GM23338 (cell line): ENCODE results near the gene PTGDR2. TPM values are rescaled to one million over a fixed set of nuclear protein-coding genes. Genes with fewer than 3 reads are reported as not detected.

Source experiments
- ATAC-seq: fragments of 200-7000 bp; cut with Tn5 transposase; 3 replicates; pipeline ENCODE4 v1.9.1; 2020
- DNase-seq: peaks from one replicate; pipeline ENCODE4 v3.0.0-alpha.2; 2015; ENCODE audit warnings: low spot score
- H2AFZ ChIP-seq: fragments of 200-600 bp; sonication (generic); 2 replicates; pipeline ENCODE4 v1.8.0; 2016; ENCODE audit warnings: antibody characterized with exemption, mild to moderate bottlenecking, moderate library complexity
- H3F3A ChIP-seq: fragments of 200-600 bp; sonication (generic); replicated peaks from 2 replicates; pipeline ENCODE4 v1.8.0; 2017; ENCODE audit warnings: antibody characterized with exemption, mixed run types, low read depth
- H3K27ac ChIP-seq: fragments of 200-600 bp; sonication (generic); 2 replicates; pipeline ENCODE4 v1.6.1; 2016; ENCODE audit warnings: low read depth
- H3K27me3 ChIP-seq: fragments of 200-600 bp; sonication (generic); 2 replicates; pipeline ENCODE4 v1.8.0; 2016; ENCODE audit warnings: mild to moderate bottlenecking, mixed run types, moderate library complexity; ENCODE audit not compliant: insufficient read depth
- H3K36me3 ChIP-seq: fragments of 200-600 bp; sonication (generic); 2 replicates; pipeline ENCODE4 v1.8.0; 2016; ENCODE audit warnings: mild to moderate bottlenecking; ENCODE audit not compliant: insufficient read depth
- H3K4me1 ChIP-seq: fragments of 200-600 bp; sonication (generic); 2 replicates; pipeline ENCODE4 v1.8.0; 2016; ENCODE audit warnings: mild to moderate bottlenecking, moderate library complexity; ENCODE audit not compliant: insufficient read depth
- H3K4me2 ChIP-seq: fragments of 200-600 bp; sonication (generic); 2 replicates; pipeline ENCODE4 v1.7.1; 2017; ENCODE audit warnings: mixed run types
- H3K4me3 ChIP-seq: fragments of 200-600 bp; sonication (generic); 2 replicates; pipeline ENCODE4 v1.6.1; 2016; ENCODE audit warnings: mixed run types
- H3K79me2 ChIP-seq: fragments of 200-600 bp; sonication (generic); replicated peaks from 2 replicates; pipeline ENCODE4 v1.8.0; 2017; ENCODE audit warnings: mild to moderate bottlenecking; ENCODE audit not compliant: insufficient read depth
- H3K9me2 ChIP-seq: fragments of 200-600 bp; sonication (generic); 2 replicates; pipeline ENCODE4 v1.8.0; 2017; ENCODE audit not compliant: insufficient read depth
- H4K20me1 ChIP-seq: fragments of 200-600 bp; sonication (generic); replicated peaks from 2 replicates; pipeline ENCODE4 v1.8.0; 2017; ENCODE audit warnings: mild to moderate bottlenecking; ENCODE audit not compliant: insufficient read depth
- H3K27ac Mint-ChIP-seq: 2 replicates; pipeline ENCODE4 v1.8.0; 2020; ENCODE audit warnings: inconsistent platforms, mild to moderate bottlenecking, moderate library complexity, mixed read lengths
- H3K27me3 Mint-ChIP-seq: 3 replicates; pipeline ENCODE4 v1.8.0; 2022; ENCODE audit warnings: low read depth, mild to moderate bottlenecking, moderate library complexity, mixed read lengths, inconsistent platforms; ENCODE audit not compliant: insufficient read depth, poor library complexity
- H3K36me3 Mint-ChIP-seq: 3 replicates; pipeline ENCODE4 v1.8.0; 2021; ENCODE audit warnings: low read depth, mild to moderate bottlenecking, inconsistent platforms, moderate library complexity, mixed read lengths
- H3K4me1 Mint-ChIP-seq: 3 replicates; pipeline ENCODE4 v1.8.0; 2020; ENCODE audit warnings: mild to moderate bottlenecking, inconsistent platforms, mixed read lengths
- H3K4me3 Mint-ChIP-seq: 3 replicates; pipeline ENCODE4 v1.8.0; 2021; ENCODE audit warnings: moderate library complexity, mild to moderate bottlenecking, inconsistent platforms, mixed read lengths
- H3K9me3 Mint-ChIP-seq: 3 replicates; pipeline ENCODE4 v1.8.0; 2020; ENCODE audit warnings: moderate library complexity, mild to moderate bottlenecking, inconsistent platforms, mixed read lengths
- CREB1 ChIP-seq: fragments of 250-450 bp; sonication (Bioruptor Pico); IDR thresholded peaks from 2 replicates; pipeline ENCODE4 v1.5.0; 2020; ENCODE audit warnings: low read depth, mild to moderate bottlenecking, moderate library complexity
- EZH2 ChIP-seq: fragments of 200-600 bp; sonication (generic); IDR thresholded peaks from one replicate; pipeline ENCODE4 v1.8.0; 2017; ENCODE audit warnings: antibody characterized with exemption, mild to moderate bottlenecking, low read depth; ENCODE audit not compliant: unreplicated experiment
- EZH2phosphoT487 ChIP-seq: fragments of 200-600 bp; sonication (generic); IDR thresholded peaks from one replicate; pipeline ENCODE4 v1.8.1; 2018; ENCODE audit warnings: antibody characterized with exemption; ENCODE audit not compliant: unreplicated experiment
- JUNB ChIP-seq: IDR thresholded peaks from one replicate; pipeline ENCODE4 v1.6.1; 2016; ENCODE audit warnings: antibody characterized with exemption; ENCODE audit not compliant: unreplicated experiment
- NANOG ChIP-seq: IDR thresholded peaks from 2 replicates; pipeline ENCODE4 v1.6.1; 2016; ENCODE audit warnings: antibody characterized with exemption, borderline replicate concordance
- POLR2AphosphoS5 ChIP-seq: IDR thresholded peaks from 2 replicates; pipeline ENCODE4 v1.6.1; 2016; ENCODE audit warnings: antibody characterized with exemption, low read depth
- REST ChIP-seq: IDR thresholded peaks from one replicate; pipeline ENCODE4 v1.6.1; 2018; ENCODE audit warnings: antibody characterized with exemption; ENCODE audit not compliant: unreplicated experiment
- STAT1 ChIP-seq: IDR thresholded peaks from one replicate; pipeline ENCODE4 v1.6.1; 2016; ENCODE audit warnings: antibody characterized with exemption; ENCODE audit not compliant: unreplicated experiment
- ZNF114 ChIP-seq: fragments of 250-450 bp; sonication (Bioruptor Pico); IDR thresholded peaks from 2 replicates; pipeline ENCODE4 v1.5.0; 2020; ENCODE audit warnings: mild to moderate bottlenecking, moderate library complexity
- ZNF331 ChIP-seq: fragments of 250-450 bp; sonication (Bioruptor Pico); IDR thresholded peaks from 2 replicates; pipeline ENCODE4 v1.5.0; 2020; ENCODE audit warnings: low read depth, mild to moderate bottlenecking, moderate library complexity
- polyA plus RNA-seq: library from polyadenylated mRNA; unstranded; fragments of >200 nt; fragmentation: Nextera tagmentation; extraction: Ambion mirVana; gene quantifications from 2 replicates; pipeline ENCODE4 v1.2.1, GENCODE V29; 2016
- total RNA-seq: library from RNA; depleted of rRNA; stranded (reverse); fragments of >200 nt; shearing (Covaris generic); gene quantifications from 2 replicates; pipeline ENCODE4 v1.2.3, GENCODE V29; 2014
- TF ChIP-seq, protein P1 (sequence below): fragments of 250-450 bp; sonication (Bioruptor Pico); IDR thresholded peaks from 2 replicates; pipeline ENCODE4 v1.5.0; 2020; ENCODE audit warnings: mild to moderate bottlenecking, moderate library complexity
- TF ChIP-seq, protein P2 (sequence below): IDR thresholded peaks from 2 replicates; pipeline ENCODE4 v1.6.1; 2016; ENCODE audit warnings: antibody characterized with exemption
- TF ChIP-seq, protein P3 (sequence below), 2 experiments: fragments of 200-600 bp in 1 of 2; sonication (generic) in 1 of 2; conservative IDR thresholded peaks; 2 replicates each; pipeline versions ENCODE4 v1.5.1 to v1.6.1; 2016 to 2017; ENCODE audit warnings: antibody characterized with exemption in 2 of 2, low read depth in 2 of 2, mild to moderate bottlenecking in 2 of 2, moderate library complexity in 1 of 2

The PTGDR2 gene
- total and polyA plus RNA-seq, 2 experiments from 2014 or later = 0.24 to 0.73 TPM

DNA sequence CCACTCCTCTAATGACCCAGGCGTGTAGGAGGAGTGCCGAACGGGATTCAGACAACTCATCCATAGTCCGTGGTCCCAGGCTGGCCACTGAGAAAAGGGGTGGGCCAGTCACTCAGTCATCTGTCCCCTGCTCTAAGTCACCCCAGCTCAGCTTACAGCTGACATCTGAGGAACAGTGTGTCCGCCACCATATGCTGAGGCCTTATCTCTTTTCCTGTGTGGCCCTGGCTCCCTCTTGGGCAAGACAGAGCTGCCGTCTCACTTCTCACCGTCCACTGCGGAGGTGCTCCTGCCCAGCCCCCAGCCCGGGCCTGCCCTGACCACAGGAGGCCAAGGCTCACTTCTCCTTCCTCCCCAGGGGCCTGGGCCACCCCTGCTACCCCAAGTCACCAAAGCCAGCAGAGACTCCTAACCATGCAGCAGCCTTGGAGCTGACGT lies 7.0 kb downstream of the PTGDR2 start:
- no peak overlapping the region for H2AFZ ChIP-seq
- H3K79me2 ChIP-seq = peaks cover 32% of the 10 kb centered on the region
- Mint-ChIP-seq H3K36me3 (peaks cover 59% of the 10 kb centered on the region), H3K9me3 (no peaks in the 10 kb centered on the region; the same call in 2 of the 3 replicates), H3K4me3 (no peak overlapping the region), H3K27me3 (peaks cover 20% of the 10 kb centered on the region), H3K27ac (no peak overlapping the region), H3K4me1 (peaks cover 33% of the 10 kb centered on the region)
- peaks cover 12% of the 10 kb centered on the region; the same call in 1 of the 2 replicates for H3K4me1 ChIP-seq
- peaks cover 13% of the 10 kb centered on the region for H3K27me3 ChIP-seq
- H3K36me3 ChIP-seq = no peaks in the 10 kb centered on the region; the same call in 1 of the 2 replicates
- H3K27ac ChIP-seq = no peak overlapping the region
- no peak for ATAC-seq
- H4K20me1 ChIP-seq = peaks cover 13% of the 10 kb centered on the region; the same call in 1 of the 2 replicates
- peaks cover 9% of the 10 kb centered on the region; the same call in 1 of the 2 replicates for H3F3A ChIP-seq
- no peak for DNase-seq
- no peak overlapping the region for H3K4me3 ChIP-seq
- no peaks in the 10 kb centered on the region for H3K9me2 ChIP-seq
- no peak overlapping the region for H3K4me2 ChIP-seq
- TF ChIP-seq REST (no peak), NANOG (no peak), CREB1 (CRISPR knock-in tag) (no peak), ZNF331 (CRISPR knock-in tag) (no peak), ZNF114 (CRISPR knock-in tag) (no peak), STAT1 (no peak), EZH2 (no peak), EZH2phosphoT487 (no peak), POLR2AphosphoS5 (no peak), JUNB (no peak)
- TF ChIP-seq, protein P1, sequence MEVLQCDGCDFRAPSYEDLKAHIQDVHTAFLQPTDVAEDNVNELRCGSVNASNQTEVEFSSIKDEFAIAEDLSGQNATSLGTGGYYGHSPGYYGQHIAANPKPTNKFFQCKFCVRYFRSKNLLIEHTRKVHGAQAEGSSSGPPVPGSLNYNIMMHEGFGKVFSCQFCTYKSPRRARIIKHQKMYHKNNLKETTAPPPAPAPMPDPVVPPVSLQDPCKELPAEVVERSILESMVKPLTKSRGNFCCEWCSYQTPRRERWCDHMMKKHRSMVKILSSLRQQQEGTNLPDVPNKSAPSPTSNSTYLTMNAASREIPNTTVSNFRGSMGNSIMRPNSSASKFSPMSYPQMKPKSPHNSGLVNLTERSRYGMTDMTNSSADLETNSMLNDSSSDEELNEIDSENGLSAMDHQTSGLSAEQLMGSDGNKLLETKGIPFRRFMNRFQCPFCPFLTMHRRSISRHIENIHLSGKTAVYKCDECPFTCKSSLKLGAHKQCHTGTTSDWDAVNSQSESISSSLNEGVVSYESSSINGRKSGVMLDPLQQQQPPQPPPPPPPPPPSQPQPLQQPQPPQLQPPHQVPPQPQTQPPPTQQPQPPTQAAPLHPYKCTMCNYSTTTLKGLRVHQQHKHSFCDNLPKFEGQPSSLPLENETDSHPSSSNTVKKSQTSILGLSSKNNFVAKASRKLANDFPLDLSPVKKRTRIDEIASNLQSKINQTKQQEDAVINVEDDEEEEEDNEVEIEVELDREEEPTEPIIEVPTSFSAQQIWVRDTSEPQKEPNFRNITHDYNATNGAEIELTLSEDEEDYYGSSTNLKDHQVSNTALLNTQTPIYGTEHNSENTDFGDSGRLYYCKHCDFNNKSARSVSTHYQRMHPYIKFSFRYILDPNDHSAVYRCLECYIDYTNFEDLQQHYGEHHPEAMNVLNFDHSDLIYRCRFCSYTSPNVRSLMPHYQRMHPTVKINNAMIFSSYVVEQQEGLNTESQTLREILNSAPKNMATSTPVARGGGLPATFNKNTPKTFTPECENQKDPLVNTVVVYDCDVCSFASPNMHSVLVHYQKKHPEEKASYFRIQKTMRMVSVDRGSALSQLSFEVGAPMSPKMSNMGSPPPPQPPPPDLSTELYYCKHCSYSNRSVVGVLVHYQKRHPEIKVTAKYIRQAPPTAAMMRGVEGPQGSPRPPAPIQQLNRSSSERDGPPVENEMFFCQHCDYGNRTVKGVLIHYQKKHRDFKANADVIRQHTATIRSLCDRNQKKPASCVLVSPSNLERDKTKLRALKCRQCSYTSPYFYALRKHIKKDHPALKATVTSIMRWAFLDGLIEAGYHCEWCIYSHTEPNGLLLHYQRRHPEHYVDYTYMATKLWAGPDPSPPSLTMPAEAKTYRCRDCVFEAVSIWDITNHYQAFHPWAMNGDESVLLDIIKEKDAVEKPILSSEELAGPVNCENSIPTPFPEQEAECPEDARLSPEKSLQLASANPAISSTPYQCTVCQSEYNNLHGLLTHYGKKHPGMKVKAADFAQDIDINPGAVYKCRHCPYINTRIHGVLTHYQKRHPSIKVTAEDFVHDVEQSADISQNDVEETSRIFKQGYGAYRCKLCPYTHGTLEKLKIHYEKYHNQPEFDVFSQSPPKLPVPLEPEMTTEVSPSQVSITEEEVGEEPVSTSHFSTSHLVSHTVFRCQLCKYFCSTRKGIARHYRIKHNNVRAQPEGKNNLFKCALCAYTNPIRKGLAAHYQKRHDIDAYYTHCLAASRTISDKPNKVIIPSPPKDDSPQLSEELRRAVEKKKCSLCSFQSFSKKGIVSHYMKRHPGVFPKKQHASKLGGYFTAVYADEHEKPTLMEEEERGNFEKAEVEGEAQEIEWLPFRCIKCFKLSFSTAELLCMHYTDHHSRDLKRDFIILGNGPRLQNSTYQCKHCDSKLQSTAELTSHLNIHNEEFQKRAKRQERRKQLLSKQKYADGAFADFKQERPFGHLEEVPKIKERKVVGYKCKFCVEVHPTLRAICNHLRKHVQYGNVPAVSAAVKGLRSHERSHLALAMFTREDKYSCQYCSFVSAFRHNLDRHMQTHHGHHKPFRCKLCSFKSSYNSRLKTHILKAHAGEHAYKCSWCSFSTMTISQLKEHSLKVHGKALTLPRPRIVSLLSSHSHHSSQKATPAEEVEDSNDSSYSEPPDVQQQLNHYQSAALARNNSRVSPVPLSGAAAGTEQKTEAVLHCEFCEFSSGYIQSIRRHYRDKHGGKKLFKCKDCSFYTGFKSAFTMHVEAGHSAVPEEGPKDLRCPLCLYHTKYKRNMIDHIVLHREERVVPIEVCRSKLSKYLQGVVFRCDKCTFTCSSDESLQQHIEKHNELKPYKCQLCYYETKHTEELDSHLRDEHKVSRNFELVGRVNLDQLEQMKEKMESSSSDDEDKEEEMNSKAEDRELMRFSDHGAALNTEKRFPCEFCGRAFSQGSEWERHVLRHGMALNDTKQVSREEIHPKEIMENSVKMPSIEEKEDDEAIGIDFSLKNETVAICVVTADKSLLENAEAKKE (CRISPR knock-in tag) = no peak
- TF ChIP-seq, protein P2, sequence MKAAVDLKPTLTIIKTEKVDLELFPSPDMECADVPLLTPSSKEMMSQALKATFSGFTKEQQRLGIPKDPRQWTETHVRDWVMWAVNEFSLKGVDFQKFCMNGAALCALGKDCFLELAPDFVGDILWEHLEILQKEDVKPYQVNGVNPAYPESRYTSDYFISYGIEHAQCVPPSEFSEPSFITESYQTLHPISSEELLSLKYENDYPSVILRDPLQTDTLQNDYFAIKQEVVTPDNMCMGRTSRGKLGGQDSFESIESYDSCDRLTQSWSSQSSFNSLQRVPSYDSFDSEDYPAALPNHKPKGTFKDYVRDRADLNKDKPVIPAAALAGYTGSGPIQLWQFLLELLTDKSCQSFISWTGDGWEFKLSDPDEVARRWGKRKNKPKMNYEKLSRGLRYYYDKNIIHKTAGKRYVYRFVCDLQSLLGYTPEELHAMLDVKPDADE = no peak
- TF ChIP-seq, protein P3, sequence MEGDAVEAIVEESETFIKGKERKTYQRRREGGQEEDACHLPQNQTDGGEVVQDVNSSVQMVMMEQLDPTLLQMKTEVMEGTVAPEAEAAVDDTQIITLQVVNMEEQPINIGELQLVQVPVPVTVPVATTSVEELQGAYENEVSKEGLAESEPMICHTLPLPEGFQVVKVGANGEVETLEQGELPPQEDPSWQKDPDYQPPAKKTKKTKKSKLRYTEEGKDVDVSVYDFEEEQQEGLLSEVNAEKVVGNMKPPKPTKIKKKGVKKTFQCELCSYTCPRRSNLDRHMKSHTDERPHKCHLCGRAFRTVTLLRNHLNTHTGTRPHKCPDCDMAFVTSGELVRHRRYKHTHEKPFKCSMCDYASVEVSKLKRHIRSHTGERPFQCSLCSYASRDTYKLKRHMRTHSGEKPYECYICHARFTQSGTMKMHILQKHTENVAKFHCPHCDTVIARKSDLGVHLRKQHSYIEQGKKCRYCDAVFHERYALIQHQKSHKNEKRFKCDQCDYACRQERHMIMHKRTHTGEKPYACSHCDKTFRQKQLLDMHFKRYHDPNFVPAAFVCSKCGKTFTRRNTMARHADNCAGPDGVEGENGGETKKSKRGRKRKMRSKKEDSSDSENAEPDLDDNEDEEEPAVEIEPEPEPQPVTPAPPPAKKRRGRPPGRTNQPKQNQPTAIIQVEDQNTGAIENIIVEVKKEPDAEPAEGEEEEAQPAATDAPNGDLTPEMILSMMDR (conservative IDR thresholded peaks at IDR 0.05; ENCODE audit: low read depth in 2 of 2) = no peak
